ENCODE results near the gene SCUBE2.

- no peak for TF ChIP-seq EZH2 (IDR thresholded peaks at IDR 0.05; ENCODE audit: insufficient read depth, poor library complexity, severe bottlenecking)
- no peak for TF ChIP-seq EZH2phosphoT487 (IDR thresholded peaks at IDR 0.05; ENCODE audit: insufficient read depth, low read depth)
Measured at GRCh38 chr11:9076046-9076445, 15.4 kb downstream of the SCUBE2 start.
